Dermis microvascular lymphatic vessel endothelial cell (primary cell): Measurements from ENCODE around the gene NUP210L. TPM values are rescaled to one million over a fixed set of nuclear protein-coding genes. Genes with fewer than 3 reads are reported as not detected.
"Not testable (repeated sequence)": the region's sequence is repeated elsewhere in the genome, so short reads cannot be mapped to it uniquely, and the experiment has no call there.

ENCODE experiments used
- DNase-seq, 2 donors: peaks; one replicate each; pipeline versions ENCODE4 v3.0.0 to v3.0.0-alpha.2; 2010; ENCODE audit warnings: low read depth in 2 of 2
- total RNA-seq: library from RNA; depleted of rRNA; stranded (reverse); fragments of >200 nt; gene quantifications from 2 replicates; pipeline ENCODE4 v1.2.1, GENCODE V29; 2014

Gene NUP210L
- total RNA-seq, 1 donor from 2014 or later = under 0.01 TPM

- DNase-seq = no peak
Observed at GRCh38 chr1:154097873-154098272, 57.0 kb downstream of the NUP210L start.

- no peak for DNase-seq
Observed at GRCh38 chr1:154095456-154096060, 59.3 kb downstream of the NUP210L start.

GRCh38 chr1:154094411-154094810 is 60.5 kb downstream of the NUP210L start:
- DNase-seq = no peak

- DNase-seq = no peak
Observed at GRCh38 chr1:154093699-154094098, 61.2 kb downstream of the NUP210L start.

GRCh38 chr1:154091706-154092105 is 63.2 kb downstream of the NUP210L start:
- DNase-seq = no peak

GRCh38 chr1:154087574-154087973 is 67.3 kb downstream of the NUP210L start:
- DNase-seq = no peak

- not testable (repeated sequence) for DNase-seq
Observed at GRCh38 chr1:154083057-154083456, 71.8 kb downstream of the NUP210L start.

GRCh38 chr1:154081386-154082126 is 73.3 kb downstream of the NUP210L start:
- DNase-seq = no peak

- no peak for DNase-seq
Observed at GRCh38 chr1:154076413-154076812, 78.5 kb downstream of the NUP210L start.

- no peak for DNase-seq
Observed at GRCh38 chr1:154075746-154076145, 79.1 kb downstream of the NUP210L start.

- DNase-seq = no peak
Observed at GRCh38 chr1:154062309-154062708, 92.6 kb downstream of the NUP210L start.

- DNase-seq = not testable (repeated sequence)
Observed at GRCh38 chr1:154047436-154047835, 107.4 kb downstream of the NUP210L start.

- DNase-seq = not testable (repeated sequence)
Observed at GRCh38 chr1:154033697-154034096, 121.2 kb downstream of the NUP210L start.

- DNase-seq = no peak
Observed at GRCh38 chr1:154019940-154020339, 134.9 kb downstream of the NUP210L start.

- no peak for DNase-seq
Observed at GRCh38 chr1:154019269-154019668, 135.6 kb downstream of the NUP210L start.

GRCh38 chr1:154014154-154014907 is 140.5 kb downstream of the NUP210L start:
- DNase-seq = no peak

GRCh38 chr1:154012543-154012942 is 142.3 kb downstream of the NUP210L start:
- not testable (repeated sequence) for DNase-seq

GRCh38 chr1:154012129-154012528 is 142.7 kb downstream of the NUP210L start:
- DNase-seq = no peak

GRCh38 chr1:154006136-154006535 is 148.7 kb downstream of the NUP210L start:
- DNase-seq = no peak

- no peak for DNase-seq
Observed at GRCh38 chr1:154000420-154000819, 154.5 kb downstream of the NUP210L start.

- DNase-seq = not testable (repeated sequence)
Observed at GRCh38 chr1:153996882-153997281, 158.0 kb downstream of the NUP210L start.

GRCh38 chr1:153995640-153996039 is 159.2 kb downstream of the NUP210L start:
- DNase-seq = no peak
